Measurements from ENCODE around the gene EFNA5.

- no peak for TF ChIP-seq CTCF (IDR thresholded peaks at IDR 0.05; ENCODE audit: control extremely low read depth in 1 of 3, insufficient read depth in 1 of 3, low read depth in 1 of 3, low read length in 3 of 3)
- TF ChIP-seq SP1 (IDR thresholded peaks at IDR 0.05; ENCODE audit: low read depth, low read length), result no peak
- no peak for TF ChIP-seq MAX (IDR thresholded peaks at IDR 0.05)
- no peak for TF ChIP-seq RBBP5 (IDR thresholded peaks at IDR 0.05; ENCODE audit: borderline replicate concordance, low read depth, low read length)
- no peak for TF ChIP-seq USF2 (IDR thresholded peaks at IDR 0.05; ENCODE audit: low read length)
- TF ChIP-seq E2F6 (IDR thresholded peaks at IDR 0.05), result no peak
- TF ChIP-seq SRF (IDR thresholded peaks at IDR 0.05; ENCODE audit: low read depth, low read length), result no peak
These were observed 127.9 kb downstream of the EFNA5 start for GRCh38 chr5:107542831-107543231.

Measured in H1 (cell line).